ENCODE data around the gene YWHAG. TPM values are rescaled to one million over a fixed set of nuclear protein-coding genes. Genes with fewer than 3 reads are reported as not detected.

Gene YWHAG
- total and polyA plus RNA-seq, 2 of the 13 experiments (the other 11 are each of a cell fraction or from before 2014, with no cell fraction given): 36.9 to 67.5 TPM

- TF ChIP-seq ARID4A (CRISPR knock-in tag; IDR thresholded peaks at IDR 0.05; ENCODE audit: borderline replicate concordance) (peak; percentile 40; the same call in 1 of the 2 replicates), PLRG1 (conservative IDR thresholded peaks at IDR 0.05) (no peak), RFX5 (IDR thresholded peaks at IDR 0.05; ENCODE audit: low read depth, low read length) (peak; percentile 17; the same call in 1 of the 2 replicates), HMG20A (CRISPR knock-in tag; IDR thresholded peaks at IDR 0.05; ENCODE audit: borderline replicate concordance) (0 out of 2 replicates have a peak, but pooled peaks have one; percentile 15), ZNF740 (CRISPR knock-in tag; IDR thresholded peaks at IDR 0.05) (no peak), THRA (CRISPR knock-in tag; IDR thresholded peaks at IDR 0.05; ENCODE audit: borderline replicate concordance) (0 out of 2 replicates have a peak, but pooled peaks have one; percentile 15), TFE3 (CRISPR knock-in tag; IDR thresholded peaks at IDR 0.05) (no peak), AKNA (CRISPR knock-in tag; IDR thresholded peaks at IDR 0.05; ENCODE audit: borderline replicate concordance) (no peak), SAP130 (CRISPR knock-in tag; IDR thresholded peaks at IDR 0.05; ENCODE audit: low read depth) (peak; percentile 50; the same call in 1 of the 2 replicates), MIER2 (CRISPR knock-in tag; IDR thresholded peaks at IDR 0.05) (peak; percentile 46; the same call in 1 of the 2 replicates), ZBTB38 (CRISPR knock-in tag; IDR thresholded peaks at IDR 0.05) (peak; percentile 97), BRF2 (CRISPR knock-in tag; IDR thresholded peaks at IDR 0.05) (0 out of 2 replicates have a peak, but pooled peaks have one; percentile 39), HDAC2 (CRISPR knock-in tag; IDR thresholded peaks at IDR 0.05) (peak; percentile 58; the same call in 1 of the 2 replicates), FOXO1 (CRISPR knock-in tag; IDR thresholded peaks at IDR 0.05) (no peak), SUZ12 (IDR thresholded peaks at IDR 0.05; ENCODE audit: low read depth, low read length) (no peak), SOX5 (CRISPR knock-in tag; IDR thresholded peaks at IDR 0.05; ENCODE audit: borderline replicate concordance) (peak; percentile 18; the same call in 1 of the 2 replicates), ZNF331 (CRISPR knock-in tag; IDR thresholded peaks at IDR 0.05) (peak; percentile 30; the same call in 1 of the 2 replicates)
Observed at GRCh38 chr7:76343931-76344321, 14.9 kb downstream of the YWHAG start (continued).
